ENCODE measurements around the gene TOMM40L.

Gene TOMM40L

DNA sequence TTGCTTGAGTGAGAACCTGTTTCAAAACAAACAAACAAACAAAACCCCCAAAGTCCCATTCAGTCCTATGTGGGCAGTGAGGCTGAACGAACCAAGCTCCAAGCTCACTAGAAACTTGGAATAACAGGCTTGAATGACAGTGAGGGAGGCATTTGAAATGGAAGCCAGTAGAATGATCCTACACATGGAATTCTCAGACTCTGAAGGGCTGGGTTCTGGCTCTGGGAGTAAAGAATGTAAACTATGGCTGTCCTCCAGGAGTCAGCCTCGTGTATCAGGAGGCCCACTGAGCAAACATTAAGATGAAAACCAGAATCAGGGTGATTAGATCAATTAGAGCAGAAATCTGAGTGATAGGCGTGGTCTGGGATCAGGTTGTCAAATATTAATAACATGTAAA is 47.5 kb downstream of the TOMM40L start:
- Histone ChIP-seq H3F3A (ENCODE audit: insufficient read depth, low read length) (no peaks in the 10 kb centered on the region), H3K79me2 (ENCODE audit: insufficient read depth, low read length) (no peaks in the 10 kb centered on the region), H3K9me2 (ENCODE audit: low read depth, low read length) (no peaks in the 10 kb centered on the region), H3K9ac (ENCODE audit: low read length) (no peak overlapping the region), H4K20me1 (ENCODE audit: insufficient read depth, low read length) (no peaks in the 10 kb centered on the region), H3K4me3 (ENCODE audit: low read depth, low read length, poor library complexity, severe bottlenecking) (no peak overlapping the region), H3K27me3 (ENCODE audit: insufficient read depth, low read length) (0 out of 2 replicates have a peak, but pooled peaks cover 6% of the 10 kb centered on the region), H3K9me3 (ENCODE audit: low read length) (no peaks in the 10 kb centered on the region), H2AFZ (ENCODE audit: low read length) (no peak overlapping the region), H3K36me3 (ENCODE audit: insufficient read depth, low read length) (no peaks in the 10 kb centered on the region), H3K4me2 (ENCODE audit: low read length) (no peak overlapping the region), H3K4me1 (ENCODE audit: insufficient read depth, low read length, severe bottlenecking) (no peaks in the 10 kb centered on the region), H3K27ac (ENCODE audit: low read depth, low read length, poor library complexity, severe bottlenecking) (no peak overlapping the region)
- TF ChIP-seq EZH2 (IDR thresholded peaks at IDR 0.05; ENCODE audit: borderline replicate concordance, low read length), result no peak
- TF ChIP-seq, protein P1, sequence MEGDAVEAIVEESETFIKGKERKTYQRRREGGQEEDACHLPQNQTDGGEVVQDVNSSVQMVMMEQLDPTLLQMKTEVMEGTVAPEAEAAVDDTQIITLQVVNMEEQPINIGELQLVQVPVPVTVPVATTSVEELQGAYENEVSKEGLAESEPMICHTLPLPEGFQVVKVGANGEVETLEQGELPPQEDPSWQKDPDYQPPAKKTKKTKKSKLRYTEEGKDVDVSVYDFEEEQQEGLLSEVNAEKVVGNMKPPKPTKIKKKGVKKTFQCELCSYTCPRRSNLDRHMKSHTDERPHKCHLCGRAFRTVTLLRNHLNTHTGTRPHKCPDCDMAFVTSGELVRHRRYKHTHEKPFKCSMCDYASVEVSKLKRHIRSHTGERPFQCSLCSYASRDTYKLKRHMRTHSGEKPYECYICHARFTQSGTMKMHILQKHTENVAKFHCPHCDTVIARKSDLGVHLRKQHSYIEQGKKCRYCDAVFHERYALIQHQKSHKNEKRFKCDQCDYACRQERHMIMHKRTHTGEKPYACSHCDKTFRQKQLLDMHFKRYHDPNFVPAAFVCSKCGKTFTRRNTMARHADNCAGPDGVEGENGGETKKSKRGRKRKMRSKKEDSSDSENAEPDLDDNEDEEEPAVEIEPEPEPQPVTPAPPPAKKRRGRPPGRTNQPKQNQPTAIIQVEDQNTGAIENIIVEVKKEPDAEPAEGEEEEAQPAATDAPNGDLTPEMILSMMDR (IDR thresholded peaks at IDR 0.05; ENCODE audit: low read length), result no peak

DNA sequence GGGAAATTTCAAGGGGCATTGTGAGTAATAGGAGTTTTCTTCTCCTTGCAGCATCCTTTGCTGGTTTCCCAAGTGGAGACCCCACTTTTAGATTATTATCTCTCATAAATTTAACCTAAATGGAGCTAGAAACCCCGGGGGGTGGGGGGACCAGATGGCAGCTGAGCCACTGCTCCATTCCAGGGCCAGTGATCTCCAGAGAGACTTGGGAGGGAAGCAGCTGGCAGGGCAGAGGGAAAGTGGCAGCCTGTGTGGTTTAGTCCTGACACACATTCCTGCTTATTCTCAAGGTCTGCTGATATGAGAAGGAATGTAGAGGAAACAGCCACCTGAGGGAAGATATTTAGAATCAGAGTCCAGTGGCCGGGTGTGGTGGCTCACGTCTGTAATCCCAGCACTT is 49.0 kb downstream of the TOMM40L start:
- H3K9ac ChIP-seq (ENCODE audit: low read length), result no peak overlapping the region
- 0 out of 2 replicates have a peak, but pooled peaks cover 6% of the 10 kb centered on the region for H3K27me3 ChIP-seq (ENCODE audit: insufficient read depth, low read length)
- no peaks in the 10 kb centered on the region for H3K79me2 ChIP-seq (ENCODE audit: insufficient read depth, low read length)
- TF ChIP-seq EZH2 (IDR thresholded peaks at IDR 0.05; ENCODE audit: borderline replicate concordance, low read length), result no peak
- TF ChIP-seq, protein P1 (IDR thresholded peaks at IDR 0.05; ENCODE audit: low read length), result no peak
- H3K27ac ChIP-seq (ENCODE audit: low read depth, low read length, poor library complexity, severe bottlenecking), result no peak overlapping the region
- H3K4me1 ChIP-seq (ENCODE audit: insufficient read depth, low read length, severe bottlenecking), result no peaks in the 10 kb centered on the region
- no peaks in the 10 kb centered on the region for H3K36me3 ChIP-seq (ENCODE audit: insufficient read depth, low read length)
- H3K4me3 ChIP-seq (ENCODE audit: low read depth, low read length, poor library complexity, severe bottlenecking), result no peak overlapping the region
- no peaks in the 10 kb centered on the region for H3F3A ChIP-seq (ENCODE audit: insufficient read depth, low read length)
- H3K4me2 ChIP-seq (ENCODE audit: low read length), result no peak overlapping the region
- no peaks in the 10 kb centered on the region for H3K9me3 ChIP-seq (ENCODE audit: low read length)
- no peak overlapping the region for H2AFZ ChIP-seq (ENCODE audit: low read length)
- H4K20me1 ChIP-seq (ENCODE audit: insufficient read depth, low read length), result no peaks in the 10 kb centered on the region
- no peaks in the 10 kb centered on the region for H3K9me2 ChIP-seq (ENCODE audit: low read depth, low read length)
